GM19324 (cell line): ENCODE measurements around the gene BRD3.
"Not testable (repeated sequence)": the region's sequence is repeated elsewhere in the genome, so short reads cannot be mapped to it uniquely, and the experiment has no call there.

Experiments
- ATAC-seq: cut with Tn5 transposase; IDR thresholded peaks from one replicate; pipeline ENCODE4 v1.9.1; 2021; ENCODE audit warnings: mild to moderate bottlenecking, moderate library complexity; ENCODE audit not compliant: unreplicated experiment, low FRiP score

The BRD3 gene

DNA sequence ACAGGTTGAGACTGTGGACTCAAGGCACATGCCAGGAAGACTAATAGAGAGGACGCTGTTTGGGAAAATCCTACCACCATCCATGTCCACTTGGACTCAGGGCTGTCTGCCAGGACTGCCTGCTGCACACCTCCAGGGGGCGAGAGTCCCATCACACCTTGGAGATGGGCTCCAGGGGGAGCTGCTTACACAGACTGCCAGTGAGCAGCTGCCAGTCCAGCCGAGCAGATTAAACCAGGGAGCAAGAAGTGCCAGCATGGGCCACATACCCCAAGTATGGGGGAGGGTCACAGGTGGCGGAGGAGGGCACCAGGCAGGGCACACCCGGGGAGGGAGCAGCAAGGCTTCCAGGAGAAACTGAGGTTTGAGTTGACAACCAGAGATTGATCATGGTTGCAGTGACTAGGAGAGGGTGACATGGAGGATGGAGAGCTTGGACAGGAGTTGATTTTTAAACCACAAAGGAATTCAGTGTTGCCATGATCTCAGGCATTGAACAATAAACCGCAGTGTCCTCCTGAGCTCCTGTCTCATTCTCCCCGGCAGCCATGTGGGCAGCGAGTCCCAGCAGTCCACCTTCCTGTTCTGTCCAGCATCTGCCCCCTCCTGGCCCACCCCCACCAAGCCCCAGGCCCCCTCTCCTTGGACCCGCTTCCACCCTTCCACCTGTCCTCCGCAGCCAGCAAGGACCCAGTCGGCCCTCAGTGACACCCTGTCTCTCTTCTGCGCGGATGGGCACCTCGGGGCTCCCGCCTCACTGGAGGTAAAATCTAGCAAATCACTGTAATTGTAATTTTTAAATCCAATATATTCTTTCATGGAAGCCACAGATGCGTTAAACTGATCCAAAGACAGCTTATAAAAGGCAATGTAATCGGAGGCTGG is 72.6 kb downstream of the BRD3 start:
- no peak for ATAC-seq

DNA sequence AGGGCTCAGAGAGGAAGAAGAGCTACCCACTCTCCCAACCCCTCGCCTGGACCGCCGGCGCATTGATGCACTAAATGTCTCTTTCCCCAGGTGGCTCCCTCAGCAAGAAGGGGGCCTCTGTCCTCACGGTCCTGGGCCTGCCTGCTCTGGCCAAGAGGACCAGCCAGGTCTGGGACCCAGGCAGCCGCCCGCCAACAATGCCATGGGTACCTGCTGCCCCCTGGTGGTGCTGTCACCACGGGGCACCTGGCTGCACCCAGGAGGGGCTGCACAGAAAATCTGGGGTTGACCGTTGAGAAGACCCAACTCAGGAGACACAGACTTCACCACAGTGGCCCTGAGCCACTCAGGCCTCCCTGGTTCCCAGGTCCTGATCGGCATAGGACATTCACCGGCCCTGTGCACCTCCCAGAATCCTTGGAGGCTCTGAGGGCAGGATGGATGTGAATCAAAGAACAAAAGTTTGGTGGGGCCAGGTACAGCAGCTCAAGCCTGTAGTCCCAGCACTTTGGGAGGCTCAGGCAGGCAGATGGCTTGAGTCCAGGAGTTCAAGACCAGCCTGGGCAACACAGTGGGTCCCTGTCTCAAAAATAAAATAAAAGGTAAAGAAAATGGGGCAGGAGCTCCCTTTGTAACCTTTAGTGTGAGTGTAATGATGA is 73.3 kb downstream of the BRD3 start:
- ATAC-seq, result no peak

DNA sequence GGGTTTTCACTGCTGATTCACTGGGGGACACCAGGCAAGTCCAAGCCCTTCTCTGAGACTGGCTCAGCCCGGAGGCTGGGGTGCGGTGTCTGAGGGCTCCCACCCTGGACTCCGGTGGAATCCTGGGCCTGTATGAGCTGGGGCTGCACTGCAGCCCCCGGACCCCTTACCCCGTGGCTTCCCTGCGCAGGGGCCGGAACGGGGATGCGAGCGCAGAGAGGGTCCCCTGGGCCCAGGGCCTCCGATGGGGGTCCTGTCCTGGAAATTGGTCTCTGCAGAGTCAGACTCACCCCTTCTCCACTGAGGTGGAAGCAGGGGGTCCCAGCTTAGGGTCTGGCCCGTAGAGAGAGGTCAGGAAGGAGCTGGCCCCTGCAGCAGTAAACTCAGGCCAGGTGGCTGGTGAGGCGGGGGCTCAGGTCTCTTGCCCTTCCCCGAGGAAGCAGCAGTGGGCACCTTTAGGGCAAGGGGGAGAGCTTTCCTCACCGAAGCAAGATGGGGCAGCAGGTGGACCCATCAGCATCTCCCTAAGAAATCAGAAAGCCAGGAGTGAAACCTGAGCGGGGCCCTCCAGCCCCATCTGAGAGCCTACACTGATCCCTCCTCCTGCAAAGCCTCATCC is 74.1 kb downstream of the BRD3 start:
- no peak for ATAC-seq

DNA sequence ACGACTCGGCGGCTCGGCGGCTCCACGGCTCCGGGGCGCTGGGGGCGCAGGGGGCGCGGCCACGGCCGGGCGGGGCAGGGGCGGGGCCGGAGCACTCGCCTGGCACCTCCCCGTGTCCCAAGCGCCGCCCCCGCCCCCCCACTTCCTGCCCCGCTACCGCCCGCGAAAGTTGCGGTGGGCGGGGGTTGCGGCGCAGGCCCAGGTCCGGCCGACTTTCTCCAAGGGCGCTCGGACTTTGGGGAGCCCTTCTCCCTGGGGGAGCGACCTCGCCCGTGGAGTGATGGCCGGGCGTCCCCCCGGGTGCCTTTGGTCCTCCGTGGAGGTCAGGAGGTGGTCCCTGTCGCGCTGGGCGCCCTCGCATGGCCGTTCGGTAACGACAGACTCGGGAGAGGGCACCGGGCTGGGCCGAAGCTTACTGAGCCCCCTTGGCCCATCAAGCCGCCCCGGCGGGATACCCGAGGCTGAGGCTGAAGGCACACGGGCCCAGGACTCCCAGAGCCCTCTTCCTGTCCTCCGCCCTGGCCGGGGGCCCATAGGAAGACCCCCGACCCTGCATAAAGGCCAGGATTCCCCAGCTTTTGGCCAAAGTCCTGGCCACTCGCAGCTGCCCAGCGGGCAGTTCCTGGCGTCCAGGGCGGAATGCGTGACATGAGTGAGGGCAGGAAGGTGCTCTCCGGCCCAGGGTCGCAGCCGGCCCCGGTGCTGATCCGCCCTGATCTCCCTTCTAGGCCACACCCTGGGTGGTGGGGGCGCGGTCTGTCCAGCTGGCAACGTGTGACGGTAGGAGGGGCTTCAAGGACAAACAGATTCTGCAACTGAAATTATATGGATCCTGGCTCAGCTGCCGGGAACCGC is 74.8 kb downstream of the BRD3 start:
- peak; percentile 55 for ATAC-seq

GRCh38 chr9:133991964-133992779 is 75.7 kb downstream of the BRD3 start, which contains the start of gene VAV2:
Gene VAV2 (minus strand): TSS chr9:133992324. CDS start chr9:133992278, 46 bp downstream.
- ATAC-seq, result peak; percentile 59

GRCh38 chr9:133991214-133991921 is 76.5 kb downstream of the BRD3 start:
- ATAC-seq, result peak; percentile 8

GRCh38 chr9:133990366-133991213 is 77.2 kb downstream of the BRD3 start:
- ATAC-seq, result no peak

- no peak for ATAC-seq
Observed at GRCh38 chr9:133989625-133990365, 78.0 kb downstream of the BRD3 start.

- ATAC-seq, result not testable (repeated sequence)
Observed at GRCh38 chr9:133988771-133989170, 79.1 kb downstream of the BRD3 start.

GRCh38 chr9:133987946-133988665 is 79.7 kb downstream of the BRD3 start:
- no peak for ATAC-seq

DNA sequence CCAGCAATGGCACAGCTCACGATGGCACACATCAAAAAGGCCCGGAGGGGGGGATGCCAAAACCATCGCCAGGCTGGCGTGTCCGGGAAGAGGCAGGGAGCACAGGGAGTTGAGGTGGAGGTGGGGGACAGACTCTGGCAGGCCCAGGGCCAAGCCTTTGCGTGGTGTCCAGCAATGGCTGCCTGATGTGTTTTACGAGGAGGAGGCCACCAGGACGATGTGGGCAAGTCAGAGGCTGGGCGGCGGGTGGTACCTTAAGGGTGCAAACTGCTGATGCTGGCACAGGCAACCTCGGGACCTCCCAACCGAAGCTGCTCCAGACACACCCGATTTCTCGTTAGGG is 80.4 kb downstream of the BRD3 start:
- ATAC-seq, result no peak

GRCh38 chr9:133986774-133987445 is 80.9 kb downstream of the BRD3 start:
- ATAC-seq, result no peak

GRCh38 chr9:133986061-133986460 is 81.8 kb downstream of the BRD3 start:
- no peak for ATAC-seq

DNA sequence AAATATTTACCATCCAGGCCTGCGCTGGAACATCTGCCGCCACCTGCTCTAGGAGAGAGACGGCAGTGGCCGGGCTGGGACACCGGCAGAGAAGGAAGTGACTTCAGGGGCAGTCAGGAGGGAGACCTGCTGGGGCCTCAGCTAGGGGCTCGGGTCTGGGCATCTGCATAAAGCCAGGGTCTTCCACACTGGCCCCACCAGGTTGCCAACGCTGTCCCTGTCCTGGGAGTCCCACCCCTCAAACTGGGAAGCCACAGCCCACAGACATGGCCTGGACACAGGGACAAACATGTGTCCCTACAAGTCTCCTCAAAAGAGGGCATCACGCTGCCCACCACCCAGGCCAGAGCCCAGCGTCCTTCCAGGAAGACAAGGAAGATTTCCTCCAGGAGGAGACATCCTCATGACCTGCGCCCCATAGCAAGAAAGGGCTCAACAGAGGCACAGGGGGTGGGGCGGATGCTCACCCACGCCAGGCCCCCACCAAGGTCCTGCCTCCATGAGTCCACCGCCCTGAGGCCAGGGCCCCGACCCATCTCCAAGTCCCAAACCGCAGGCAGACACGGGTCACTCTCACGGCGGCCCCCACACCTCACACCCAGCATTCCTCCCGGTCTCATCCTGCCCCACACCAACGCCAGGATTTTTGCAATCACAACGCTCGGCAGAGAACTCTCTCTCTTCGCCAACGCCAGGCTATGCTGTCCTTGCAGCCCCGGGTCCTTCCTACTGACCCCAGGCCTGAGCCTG is 84.7 kb downstream of the BRD3 start:
- ATAC-seq, result no peak

DNA sequence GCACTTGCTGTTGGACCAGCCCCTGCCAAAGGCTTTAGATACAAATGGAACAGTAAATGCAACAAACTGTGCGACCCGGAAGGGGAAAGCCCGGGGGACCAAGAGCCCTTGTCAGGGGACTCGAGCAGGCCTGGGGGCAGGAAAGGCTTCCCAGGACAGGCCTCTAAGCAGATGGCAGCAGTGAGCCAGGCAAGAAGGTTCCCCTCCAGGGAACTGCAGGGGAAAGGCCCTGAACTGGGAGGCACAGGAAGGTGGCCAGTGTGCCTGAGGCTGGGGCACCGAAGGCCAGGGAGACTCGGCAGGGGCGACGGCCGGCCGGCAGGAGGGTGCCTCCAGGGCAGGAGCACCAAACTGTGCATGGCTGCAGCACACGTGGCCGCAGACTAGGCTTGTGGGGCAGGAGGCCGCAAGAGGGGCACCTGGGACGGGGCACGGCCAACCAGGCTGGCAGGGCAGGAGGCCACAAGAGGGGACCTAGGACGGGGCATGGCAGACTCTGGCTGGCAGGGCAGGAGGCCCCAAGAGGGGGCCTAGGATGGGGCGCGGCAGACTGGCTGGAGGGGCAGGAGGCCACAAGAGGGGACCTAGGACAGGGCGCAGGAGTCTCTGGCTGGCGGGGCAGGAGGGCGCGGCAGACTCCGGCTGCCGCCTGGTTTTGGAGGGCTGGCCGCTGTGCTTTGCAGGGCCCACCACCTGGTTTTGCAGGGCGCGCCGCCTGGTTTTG is 85.7 kb downstream of the BRD3 start:
- ATAC-seq, result no peak
